Hematopoietic multipotent progenitor cell (in vitro differentiated cells): Measurements from ENCODE around the gene ALMS1. TPM values are rescaled to one million over a fixed set of nuclear protein-coding genes. Genes with fewer than 3 reads are reported as not detected.
"Not testable (repeated sequence)": the region's sequence is repeated elsewhere in the genome, so short reads cannot be mapped to it uniquely, and the experiment has no call there.

ENCODE experiments used
- DNase-seq, 3 donors: peaks; one replicate each; pipeline ENCODE4 v3.0.0-alpha.2; 2011 to 2015; ENCODE audit warnings: low read depth in 2 of 3, low spot score in 2 of 3
- total RNA-seq: library from RNA; depleted of rRNA; stranded (reverse); fragments of >200 nt; gene quantifications from one replicate; pipeline ENCODE4 v1.2.3, GENCODE V29; 2012

The ALMS1 gene
- total RNA-seq, 1 donor = 18.3 TPM

- DNase-seq = no peak
Measured at GRCh38 chr2:73503992-73504570, 118.4 kb downstream of the ALMS1 start.

- DNase-seq = not testable (repeated sequence)
Measured at GRCh38 chr2:73504850-73505249, 119.2 kb downstream of the ALMS1 start.

- DNase-seq = not testable (repeated sequence)
Measured at GRCh38 chr2:73510470-73510869, 124.8 kb downstream of the ALMS1 start.

GRCh38 chr2:73516033-73516432 is 130.4 kb downstream of the ALMS1 start:
- no peak for DNase-seq

- DNase-seq = no peak
Measured at GRCh38 chr2:73528688-73529087, 143.1 kb downstream of the ALMS1 start.

- not testable (repeated sequence) for DNase-seq
Measured at GRCh38 chr2:73530773-73531172, 145.1 kb downstream of the ALMS1 start.

- DNase-seq = no peak
Measured at GRCh38 chr2:73532381-73532780, 146.7 kb downstream of the ALMS1 start.

- no peak for DNase-seq
Measured at GRCh38 chr2:73536133-73536840, 150.7 kb downstream of the ALMS1 start.

- DNase-seq = not testable (repeated sequence)
Measured at GRCh38 chr2:73560875-73561274, 175.2 kb downstream of the ALMS1 start.

GRCh38 chr2:73561422-73561821 is 175.8 kb downstream of the ALMS1 start:
- no peak for DNase-seq

GRCh38 chr2:73564986-73565385 is 179.3 kb downstream of the ALMS1 start:
- no peak for DNase-seq

- no peak for DNase-seq
Measured at GRCh38 chr2:73566288-73566878, 180.7 kb downstream of the ALMS1 start.

GRCh38 chr2:73575261-73575660 is 189.6 kb downstream of the ALMS1 start:
- no peak for DNase-seq

- no peak for DNase-seq
Measured at GRCh38 chr2:73582364-73582763, 196.7 kb downstream of the ALMS1 start.

GRCh38 chr2:73588177-73588576 is 202.5 kb downstream of the ALMS1 start:
- no peak for DNase-seq

GRCh38 chr2:73593680-73594079 is 208.0 kb downstream of the ALMS1 start:
- DNase-seq = no peak

- DNase-seq = no peak
Measured at GRCh38 chr2:73594251-73594650, 208.6 kb downstream of the ALMS1 start.

- no peak for DNase-seq
Measured at GRCh38 chr2:73601780-73602179, 216.1 kb downstream of the ALMS1 start.

- not testable (repeated sequence) for DNase-seq
Measured at GRCh38 chr2:73603099-73603588, 217.5 kb downstream of the ALMS1 start.

- not testable (repeated sequence) for DNase-seq
Measured at GRCh38 chr2:73604589-73604988, 219.0 kb downstream of the ALMS1 start.

- no peak for DNase-seq
Measured at GRCh38 chr2:73610111-73610510, 224.5 kb downstream of the ALMS1 start.

- no peak for DNase-seq
Measured at GRCh38 chr2:73611193-73611592, 225.6 kb downstream of the ALMS1 start.
